Measurements from ENCODE around the gene PLAGL2.

GRCh38 chr20:32153156-32153665 lies 54.3 kb downstream of the PLAGL2 start:
- TF ChIP-seq, protein P1, sequence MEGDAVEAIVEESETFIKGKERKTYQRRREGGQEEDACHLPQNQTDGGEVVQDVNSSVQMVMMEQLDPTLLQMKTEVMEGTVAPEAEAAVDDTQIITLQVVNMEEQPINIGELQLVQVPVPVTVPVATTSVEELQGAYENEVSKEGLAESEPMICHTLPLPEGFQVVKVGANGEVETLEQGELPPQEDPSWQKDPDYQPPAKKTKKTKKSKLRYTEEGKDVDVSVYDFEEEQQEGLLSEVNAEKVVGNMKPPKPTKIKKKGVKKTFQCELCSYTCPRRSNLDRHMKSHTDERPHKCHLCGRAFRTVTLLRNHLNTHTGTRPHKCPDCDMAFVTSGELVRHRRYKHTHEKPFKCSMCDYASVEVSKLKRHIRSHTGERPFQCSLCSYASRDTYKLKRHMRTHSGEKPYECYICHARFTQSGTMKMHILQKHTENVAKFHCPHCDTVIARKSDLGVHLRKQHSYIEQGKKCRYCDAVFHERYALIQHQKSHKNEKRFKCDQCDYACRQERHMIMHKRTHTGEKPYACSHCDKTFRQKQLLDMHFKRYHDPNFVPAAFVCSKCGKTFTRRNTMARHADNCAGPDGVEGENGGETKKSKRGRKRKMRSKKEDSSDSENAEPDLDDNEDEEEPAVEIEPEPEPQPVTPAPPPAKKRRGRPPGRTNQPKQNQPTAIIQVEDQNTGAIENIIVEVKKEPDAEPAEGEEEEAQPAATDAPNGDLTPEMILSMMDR (conservative IDR thresholded peaks at IDR 0.05 in 1 of 2, IDR thresholded peaks at IDR 0.05 in 1 of 2; ENCODE audit: low read depth in 1 of 2, low read length in 2 of 2) = no peak
- no peak for TF ChIP-seq EZH2 (IDR thresholded peaks at IDR 0.05; ENCODE audit: low read length, missing control alignments)

Data from fibroblast of lung (primary cell).